ENCODE measurements around the gene ZCCHC8. TPM values are rescaled to one million over a fixed set of nuclear protein-coding genes. Genes with fewer than 3 reads are reported as not detected.
"Not testable (repeated sequence)": the region's sequence is repeated elsewhere in the genome, so short reads cannot be mapped to it uniquely, and the experiment has no call there.

Gene ZCCHC8
- total and polyA plus RNA-seq, 5 donors from 2014 or later = 11.8 to 66.1 (median 15.9) TPM

GRCh38 chr12:122480753-122481152 lies 20.0 kb downstream of the ZCCHC8 start:
- peaks cover 59% of the 10 kb centered on the region for H3K36me3 Mint-ChIP-seq

DNA sequence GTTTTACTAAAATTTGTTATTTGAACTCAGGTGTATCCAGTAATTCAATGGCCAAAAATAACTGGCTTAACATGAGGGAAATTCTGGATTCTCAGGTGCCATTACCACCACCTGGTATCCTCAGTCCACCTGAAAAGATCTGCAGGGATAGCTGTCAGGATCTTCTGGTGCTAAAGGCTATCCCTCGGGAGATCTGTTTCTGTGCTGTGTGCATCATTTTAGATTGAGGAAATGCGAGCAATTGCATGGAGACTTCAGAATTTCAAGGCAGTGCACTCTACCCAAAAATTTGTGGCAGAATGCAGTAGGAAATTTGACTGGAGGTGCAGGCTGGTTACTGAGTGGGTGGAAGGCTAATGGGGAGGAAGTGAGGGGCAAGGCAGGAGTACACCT lies 26.4 kb downstream of the ZCCHC8 start:
- DNase-seq (no peak), ATAC-seq (ENCODE audit: low read depth in 2 of 2) (no peak)
- Histone ChIP-seq H3K9me3 (ENCODE audit: control insufficient read depth in 2 of 2, low read length in 2 of 2) (no peaks in the 10 kb centered on the region), H3K4me1 (ENCODE audit: control insufficient read depth, insufficient read depth, low read length, poor library complexity, severe bottlenecking) (no peaks in the 10 kb centered on the region), H3K27ac (ENCODE audit: insufficient read depth, low read length, poor library complexity, severe bottlenecking) (no peak overlapping the region), H3K4me3 (ENCODE audit: low read depth, low read length) (no peak overlapping the region), H3K27me3 (ENCODE audit: control insufficient read depth, insufficient read depth, low read length) (no peaks in the 10 kb centered on the region), H3K36me3 (ENCODE audit: control insufficient read depth, insufficient read depth, low read length) (peaks cover 54% of the 10 kb centered on the region)
- peaks cover 47% of the 10 kb centered on the region for H3K36me3 Mint-ChIP-seq
- peaks cover 11 to 17% (median 13%) of the 10 kb centered on the region in 4 donors for H3K4me1 Mint-ChIP-seq
- no peak overlapping the region for H3K4me3 Mint-ChIP-seq
- no peaks in the 10 kb centered on the region for H3K9me3 Mint-ChIP-seq
- H3K27me3 Mint-ChIP-seq = no peaks in the 10 kb centered on the region
- peak overlapping the region in 2 of 3 donors; percentile 70 to 78 for H3K27ac Mint-ChIP-seq

More at GRCh38 chr12:122480753-122481152, 20.0 kb downstream of the ZCCHC8 start:
- Mint-ChIP-seq H3K27me3 (no peaks in the 10 kb centered on the region), H3K4me1 (peaks cover 6 to 12% (median 8%) of the 10 kb centered on the region in 4 donors), H3K4me3 (no peak overlapping the region), H3K9me3 (no peaks in the 10 kb centered on the region), H3K27ac (peak overlapping the region in 1 of 3 donors; percentile 8)
- Histone ChIP-seq H3K27ac (ENCODE audit: insufficient read depth, low read length, poor library complexity, severe bottlenecking) (no peak overlapping the region), H3K36me3 (ENCODE audit: control insufficient read depth, insufficient read depth, low read length) (peaks cover 85% of the 10 kb centered on the region), H3K9me3 (ENCODE audit: control insufficient read depth in 2 of 2, low read length in 2 of 2) (no peaks in the 10 kb centered on the region), H3K4me1 (ENCODE audit: control insufficient read depth, insufficient read depth, low read length, poor library complexity, severe bottlenecking) (no peaks in the 10 kb centered on the region), H3K4me3 (ENCODE audit: low read depth, low read length) (no peak overlapping the region), H3K27me3 (ENCODE audit: control insufficient read depth, insufficient read depth, low read length) (no peaks in the 10 kb centered on the region)
- ATAC-seq (ENCODE audit: low read depth in 2 of 2) (no peak), DNase-seq (no peak)

- no peaks in the 10 kb centered on the region for H3K27me3 Mint-ChIP-seq
- H3K4me1 Mint-ChIP-seq = peaks cover 11 to 17% (median 13%) of the 10 kb centered on the region in 4 donors
- Histone ChIP-seq H3K36me3 (ENCODE audit: control insufficient read depth, insufficient read depth, low read length) (peaks cover 48% of the 10 kb centered on the region), H3K27me3 (ENCODE audit: control insufficient read depth, insufficient read depth, low read length) (no peaks in the 10 kb centered on the region), H3K4me3 (ENCODE audit: low read depth, low read length) (no peak overlapping the region), H3K9me3 (ENCODE audit: control insufficient read depth in 2 of 2, low read length in 2 of 2) (no peaks in the 10 kb centered on the region), H3K27ac (ENCODE audit: insufficient read depth, low read length, poor library complexity, severe bottlenecking) (no peak overlapping the region), H3K4me1 (ENCODE audit: control insufficient read depth, insufficient read depth, low read length, poor library complexity, severe bottlenecking) (no peaks in the 10 kb centered on the region)
- peak overlapping the region; percentile 70 to 80 (median 78) for H3K27ac Mint-ChIP-seq
- H3K4me3 Mint-ChIP-seq = no peak overlapping the region
- H3K9me3 Mint-ChIP-seq = no peaks in the 10 kb centered on the region
- ATAC-seq (ENCODE audit: low read depth in 2 of 2) (no peak), DNase-seq (no peak)
- H3K36me3 Mint-ChIP-seq = peaks cover 46% of the 10 kb centered on the region
Measured at GRCh38 chr12:122473543-122474323, 27.0 kb downstream of the ZCCHC8 start.

- no peaks in the 10 kb centered on the region for H3K9me3 Mint-ChIP-seq
- peak overlapping the region; percentile 61 for H3K27ac ChIP-seq (ENCODE audit: insufficient read depth, low read length, poor library complexity, severe bottlenecking)
Measured at GRCh38 chr12:122471324-122472226, 29.2 kb downstream of the ZCCHC8 start.

DNA sequence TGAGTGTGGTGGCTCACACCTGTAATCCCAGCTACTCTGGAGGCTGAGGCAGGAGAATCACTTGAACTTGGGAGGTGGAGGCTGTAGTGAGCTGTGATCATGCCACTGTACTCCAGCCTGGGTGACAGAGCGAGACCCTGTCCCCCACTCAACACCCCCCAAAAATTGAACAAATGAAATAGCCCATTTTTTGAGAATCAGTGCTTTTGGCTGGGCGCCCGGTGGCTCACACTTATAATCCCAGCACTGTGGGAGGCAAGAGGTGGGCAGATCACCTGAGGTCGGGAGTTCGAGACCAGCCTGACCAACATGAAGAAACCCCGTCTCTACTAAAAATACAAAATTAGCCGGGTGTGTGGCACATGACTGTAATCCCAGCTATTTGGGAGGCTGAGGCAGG lies 30.2 kb downstream of the ZCCHC8 start:
- peaks cover 21% of the 10 kb centered on the region for H3K36me3 ChIP-seq (ENCODE audit: control insufficient read depth, insufficient read depth, low read length)
- H3K27ac ChIP-seq (ENCODE audit: insufficient read depth, low read length, poor library complexity, severe bottlenecking); H3K27me3 Mint-ChIP-seq; H3K27me3 ChIP-seq (ENCODE audit: control insufficient read depth, insufficient read depth, low read length); H3K27ac Mint-ChIP-seq; H3K9me3 ChIP-seq (ENCODE audit: control insufficient read depth in 2 of 2, low read length in 2 of 2); H3K4me3 ChIP-seq (ENCODE audit: low read depth, low read length); ATAC-seq (ENCODE audit: low read depth in 2 of 2); H3K9me3 Mint-ChIP-seq; DNase-seq; H3K4me1 ChIP-seq (ENCODE audit: control insufficient read depth, insufficient read depth, low read length, poor library complexity, severe bottlenecking); H3K4me3 Mint-ChIP-seq: not testable (repeated sequence)
- Mint-ChIP-seq H3K4me1 (peaks cover 5 to 13% (median 12%) of the 10 kb centered on the region in 4 donors), H3K36me3 (peaks cover 22% of the 10 kb centered on the region)

More at GRCh38 chr12:122471324-122472226, 29.2 kb downstream of the ZCCHC8 start:
- no peaks in the 10 kb centered on the region for H3K27me3 ChIP-seq (ENCODE audit: control insufficient read depth, insufficient read depth, low read length)
- no peak overlapping the region for H3K4me3 Mint-ChIP-seq
- H3K36me3 ChIP-seq (ENCODE audit: control insufficient read depth, insufficient read depth, low read length) = peaks cover 31% of the 10 kb centered on the region
- H3K4me3 ChIP-seq (ENCODE audit: low read depth, low read length) = peak overlapping the region; percentile 20
- H3K27ac Mint-ChIP-seq = peak overlapping the region in 2 of 3 donors; percentile 2 to 38
- peaks cover 11 to 13% (median 13%) of the 10 kb centered on the region in 4 donors for H3K4me1 Mint-ChIP-seq
- ATAC-seq (ENCODE audit: low read depth in 2 of 2) (peak; percentile 66 to 68), DNase-seq (peak in 2 of 3 donors; percentile 70 to 78)
- peaks cover 32% of the 10 kb centered on the region for H3K36me3 Mint-ChIP-seq
- H3K4me1 ChIP-seq (ENCODE audit: control insufficient read depth, insufficient read depth, low read length, poor library complexity, severe bottlenecking) = no peaks in the 10 kb centered on the region
- H3K27me3 Mint-ChIP-seq = no peaks in the 10 kb centered on the region
- no peaks in the 10 kb centered on the region for H3K9me3 ChIP-seq (ENCODE audit: control insufficient read depth in 2 of 2, low read length in 2 of 2)

DNA sequence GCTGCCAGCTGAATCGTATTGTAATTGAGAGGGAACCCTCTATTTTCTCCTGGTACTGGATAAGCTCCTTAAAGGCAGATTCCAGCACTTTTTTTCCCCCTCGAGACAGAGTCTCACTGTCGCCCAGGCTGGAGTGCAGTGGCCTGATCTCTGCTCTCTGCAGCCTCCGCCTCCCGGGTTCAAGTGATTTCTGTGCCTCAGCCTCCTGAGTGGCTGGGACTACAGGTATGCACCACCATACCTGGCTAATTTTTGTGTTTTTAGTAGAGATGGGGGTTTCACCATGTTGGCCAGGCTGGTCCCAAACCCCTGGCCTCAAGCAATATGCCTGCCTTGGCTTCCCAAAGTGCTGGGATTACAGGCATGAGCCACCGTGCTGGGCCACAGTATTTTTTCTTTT lies 30.9 kb downstream of the ZCCHC8 start:
- peaks cover 5 to 13% (median 10%) of the 10 kb centered on the region in 4 donors for H3K4me1 Mint-ChIP-seq
- H3K36me3 Mint-ChIP-seq = peaks cover 17% of the 10 kb centered on the region
- H3K27ac Mint-ChIP-seq = not testable (repeated sequence)

GRCh38 chr12:122467983-122468382 lies 32.7 kb downstream of the ZCCHC8 start:
- ATAC-seq (ENCODE audit: low read depth in 2 of 2) (no peak), DNase-seq (no peak)
- Histone ChIP-seq H3K4me3 (ENCODE audit: low read depth, low read length) (no peak overlapping the region), H3K27ac (ENCODE audit: insufficient read depth, low read length, poor library complexity, severe bottlenecking) (no peak overlapping the region), H3K4me1 (ENCODE audit: control insufficient read depth, insufficient read depth, low read length, poor library complexity, severe bottlenecking) (no peaks in the 10 kb centered on the region), H3K27me3 (ENCODE audit: control insufficient read depth, insufficient read depth, low read length) (no peaks in the 10 kb centered on the region), H3K36me3 (ENCODE audit: control insufficient read depth, insufficient read depth, low read length) (peaks cover 1% of the 10 kb centered on the region), H3K9me3 (ENCODE audit: control insufficient read depth in 2 of 2, low read length in 2 of 2) (no peaks in the 10 kb centered on the region)
- no peaks in the 10 kb centered on the region for H3K9me3 Mint-ChIP-seq
- peaks cover under 1% of the 10 kb centered on the region for H3K36me3 Mint-ChIP-seq
- H3K4me3 Mint-ChIP-seq = no peak overlapping the region
- H3K4me1 Mint-ChIP-seq = peaks cover 5 to 9% (median 8%) of the 10 kb centered on the region in 4 donors
- H3K27me3 Mint-ChIP-seq = no peaks in the 10 kb centered on the region
- H3K27ac Mint-ChIP-seq = no peak overlapping the region

More for the DNA sequence above, 30.9 kb downstream of the ZCCHC8 start:
- not testable (repeated sequence) for H3K4me1 ChIP-seq (ENCODE audit: control insufficient read depth, insufficient read depth, low read length, poor library complexity, severe bottlenecking); H3K4me3 ChIP-seq (ENCODE audit: low read depth, low read length); H3K9me3 Mint-ChIP-seq; H3K4me3 Mint-ChIP-seq; H3K27ac ChIP-seq (ENCODE audit: insufficient read depth, low read length, poor library complexity, severe bottlenecking); H3K27me3 Mint-ChIP-seq; DNase-seq; H3K9me3 ChIP-seq (ENCODE audit: control insufficient read depth in 2 of 2, low read length in 2 of 2); ATAC-seq (ENCODE audit: low read depth in 2 of 2); H3K27me3 ChIP-seq (ENCODE audit: control insufficient read depth, insufficient read depth, low read length)
- peaks cover 17% of the 10 kb centered on the region for H3K36me3 ChIP-seq (ENCODE audit: control insufficient read depth, insufficient read depth, low read length)
